Skeletal muscle tissue (tissue), 4 donors: ENCODE measurements around the gene GLB1L3. TPM values are rescaled to one million over a fixed set of nuclear protein-coding genes. Genes with fewer than 3 reads are reported as not detected.
"Not testable (repeated sequence)": the region's sequence is repeated elsewhere in the genome, so short reads cannot be mapped to it uniquely, and the experiment has no call there.

Source experiments
- H3K27ac ChIP-seq: one replicate; pipeline ENCODE4 v1.7.0; 2013; ENCODE audit warnings: mild to moderate bottlenecking, low read depth, low read length, inconsistent platforms
- H3K27me3 ChIP-seq, 3 donors: one replicate each; pipeline ENCODE4 v1.7.0; 2013; ENCODE audit warnings: low read length in 3 of 3; ENCODE audit not compliant: control insufficient read depth in 3 of 3, insufficient read depth in 3 of 3
- H3K36me3 ChIP-seq, 3 donors: one replicate each; pipeline ENCODE4 v1.7.0; 2013; ENCODE audit warnings: low read length in 3 of 3; ENCODE audit not compliant: control insufficient read depth in 3 of 3, insufficient read depth in 3 of 3
- H3K4me1 ChIP-seq, 3 donors: one replicate each; pipeline ENCODE4 v1.7.0; 2013; ENCODE audit warnings: low read length in 3 of 3, mild to moderate bottlenecking in 3 of 3; ENCODE audit not compliant: control insufficient read depth in 3 of 3, insufficient read depth in 3 of 3
- H3K4me3 ChIP-seq, 3 donors: one replicate each; pipeline ENCODE4 v1.7.0; 2013; ENCODE audit warnings: low read length in 3 of 3
- H3K9ac ChIP-seq, 3 donors: one replicate each; pipeline ENCODE4 v1.7.0; 2013; ENCODE audit warnings: low read length in 3 of 3, mild to moderate bottlenecking in 3 of 3, moderate library complexity in 2 of 3, low read depth in 1 of 3
- H3K9me3 ChIP-seq, 3 donors: one replicate each; pipeline ENCODE4 v1.7.0; 2013; ENCODE audit warnings: low read length in 3 of 3; ENCODE audit not compliant: control insufficient read depth in 3 of 3
- total RNA-seq: library from RNA; depleted of rRNA; stranded (reverse); fragments of >200 nt; gene quantifications from one replicate; pipeline ENCODE4 v1.2.3, GENCODE V29; 2014
- donor health status: Osteomylitis.

Gene GLB1L3
- total RNA-seq, 1 donor from 2014 or later, result not detected

GRCh38 chr11:134294664-134295063 is 18.5 kb downstream of the GLB1L3 start:
- no peak overlapping the region for H3K27ac ChIP-seq
- H3K4me3 ChIP-seq, result no peak overlapping the region
- no peak overlapping the region for H3K9ac ChIP-seq

DNA sequence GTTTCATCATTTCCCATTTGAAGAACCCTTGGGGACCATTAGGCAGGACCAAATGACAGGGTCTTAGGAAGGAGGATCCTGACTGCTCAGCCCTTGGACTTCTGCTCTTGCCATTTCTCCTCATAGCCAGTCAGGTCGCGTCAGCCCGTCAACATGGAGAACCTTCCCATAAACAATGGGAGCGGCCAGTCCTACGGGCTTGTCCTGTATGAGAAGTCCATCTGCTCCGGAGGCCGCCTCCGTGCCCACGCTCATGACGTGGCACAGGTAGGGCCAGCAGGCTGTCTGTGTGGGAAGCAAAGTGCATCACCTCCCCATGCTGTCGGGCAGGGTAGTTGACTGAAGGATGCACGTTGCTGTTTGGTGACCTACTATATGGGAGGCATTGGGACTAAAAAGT is 36.0 kb downstream of the GLB1L3 start:
- Histone ChIP-seq H3K9ac (no peak overlapping the region), H3K4me3 (no peak overlapping the region), H3K36me3 (no peaks in the 10 kb centered on the region), H3K27ac (no peak overlapping the region), H3K4me1 (no peaks in the 10 kb centered on the region), H3K9me3 (peaks cover 0 to 4% (median 0%) of the 10 kb centered on the region in 3 donors), H3K27me3 (peaks cover 0 to 9% (median 4%) of the 10 kb centered on the region in 3 donors)

More at GRCh38 chr11:134294664-134295063, 18.5 kb downstream of the GLB1L3 start:
- H3K27me3 ChIP-seq, result no peaks in the 10 kb centered on the region
- peaks cover 0 to 2% (median 0%) of the 10 kb centered on the region in 3 donors for H3K9me3 ChIP-seq
- H3K4me1 ChIP-seq, result no peaks in the 10 kb centered on the region
- H3K36me3 ChIP-seq, result no peaks in the 10 kb centered on the region

GRCh38 chr11:134312807-134313206 is 36.6 kb downstream of the GLB1L3 start:
- Histone ChIP-seq H3K4me1 (no peaks in the 10 kb centered on the region), H3K9me3 (peaks cover 0 to 4% (median under 1%) of the 10 kb centered on the region in 3 donors), H3K4me3 (no peak overlapping the region), H3K27me3 (peaks cover 0 to 9% (median 4%) of the 10 kb centered on the region in 3 donors), H3K9ac (no peak overlapping the region), H3K36me3 (no peaks in the 10 kb centered on the region), H3K27ac (no peak overlapping the region)

GRCh38 chr11:134313379-134313778 is 37.2 kb downstream of the GLB1L3 start:
- H3K27me3 ChIP-seq, result peaks cover 0 to 9% (median 4%) of the 10 kb centered on the region in 3 donors
- H3K9me3 ChIP-seq, result peaks cover 0 to 4% (median 4%) of the 10 kb centered on the region in 3 donors
- H3K4me3 ChIP-seq, result no peak overlapping the region
- no peak overlapping the region for H3K9ac ChIP-seq
- H3K4me1 ChIP-seq, result no peaks in the 10 kb centered on the region
- no peaks in the 10 kb centered on the region for H3K36me3 ChIP-seq
- H3K27ac ChIP-seq, result no peak overlapping the region

- Histone ChIP-seq H3K4me3 (no peak overlapping the region), H3K9ac (no peak overlapping the region), H3K4me1 (no peaks in the 10 kb centered on the region), H3K27ac (no peak overlapping the region), H3K36me3 (no peaks in the 10 kb centered on the region), H3K27me3 (peaks cover 0 to 9% (median 4%) of the 10 kb centered on the region in 3 donors), H3K9me3 (peaks cover 0 to 4% (median 4%) of the 10 kb centered on the region in 3 donors)
These were observed 37.8 kb downstream of the GLB1L3 start for GRCh38 chr11:134313821-134314607.

DNA sequence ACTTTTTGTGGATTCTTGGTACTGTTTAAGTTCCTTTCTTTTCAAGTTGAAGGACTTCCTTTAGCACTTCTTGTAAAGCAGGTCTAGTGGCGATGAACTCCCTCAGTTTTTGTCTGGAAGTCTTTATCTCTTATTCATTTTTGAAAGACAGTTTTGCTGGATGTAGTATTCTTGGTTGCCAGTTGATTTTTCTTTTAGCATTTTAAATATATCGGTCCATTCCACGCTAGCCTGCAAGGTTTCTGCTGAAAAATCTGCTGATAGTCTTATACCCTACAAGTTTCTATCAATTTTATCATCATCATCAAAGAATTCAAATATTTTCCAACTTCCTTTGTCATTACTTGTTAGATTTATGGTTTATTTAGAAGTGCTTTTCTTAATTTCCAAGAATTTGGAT is 40.9 kb downstream of the GLB1L3 start:
- Histone ChIP-seq H3K9ac (no peak overlapping the region), H3K4me1 (no peaks in the 10 kb centered on the region), H3K4me3 (no peak overlapping the region), H3K27ac (no peak overlapping the region), H3K27me3 (peaks cover 0 to 6% (median 0%) of the 10 kb centered on the region in 3 donors), H3K36me3 (no peaks in the 10 kb centered on the region), H3K9me3 (peaks cover 0 to 6% (median 4%) of the 10 kb centered on the region in 3 donors)

DNA sequence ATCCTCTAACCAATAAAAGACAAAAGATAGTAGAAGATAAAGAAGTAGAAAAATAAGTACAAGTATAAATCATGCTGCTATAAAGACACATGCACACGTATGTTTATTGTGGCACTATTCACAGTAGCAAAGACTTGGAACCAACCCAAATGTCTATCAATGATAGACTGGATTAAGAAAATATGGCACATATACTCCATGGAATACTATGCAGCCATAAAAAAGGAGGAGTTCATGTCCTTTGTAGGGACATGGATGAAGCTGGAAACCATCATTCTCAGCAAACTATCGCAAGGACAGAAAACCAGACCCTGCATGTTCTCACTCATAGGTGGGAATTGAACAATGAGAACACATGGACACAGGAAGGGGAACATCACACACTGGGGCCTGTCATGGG is 45.2 kb downstream of the GLB1L3 start:
- H3K27me3 ChIP-seq, H3K4me3 ChIP-seq, H3K4me1 ChIP-seq, H3K9me3 ChIP-seq, H3K36me3 ChIP-seq, H3K27ac ChIP-seq, H3K9ac ChIP-seq: not testable (repeated sequence)

DNA sequence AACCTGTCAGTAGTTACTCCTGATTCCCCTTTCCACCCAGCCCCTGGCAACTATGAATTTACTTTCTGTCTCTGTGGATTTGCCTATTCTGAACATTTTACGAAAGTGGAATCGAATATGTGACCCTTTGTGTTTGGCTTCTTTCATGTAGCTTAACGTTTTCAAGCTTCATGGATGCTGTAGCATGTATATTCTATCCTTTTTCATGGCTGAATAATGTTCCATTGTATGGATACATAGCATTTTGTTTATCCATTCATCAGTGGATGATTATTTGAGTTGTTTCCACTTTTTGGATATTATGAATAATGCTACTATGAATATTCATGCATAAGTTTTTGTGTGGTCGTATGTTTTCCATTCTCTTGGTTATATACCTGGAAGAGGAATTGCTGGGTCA is 46.4 kb downstream of the GLB1L3 start:
- Histone ChIP-seq H3K4me1 (no peaks in the 10 kb centered on the region), H3K4me3 (no peak overlapping the region), H3K27ac (no peak overlapping the region), H3K9ac (no peak overlapping the region), H3K9me3 (peaks cover 0 to 5% (median 2%) of the 10 kb centered on the region in 3 donors), H3K36me3 (no peaks in the 10 kb centered on the region), H3K27me3 (no peaks in the 10 kb centered on the region)

DNA sequence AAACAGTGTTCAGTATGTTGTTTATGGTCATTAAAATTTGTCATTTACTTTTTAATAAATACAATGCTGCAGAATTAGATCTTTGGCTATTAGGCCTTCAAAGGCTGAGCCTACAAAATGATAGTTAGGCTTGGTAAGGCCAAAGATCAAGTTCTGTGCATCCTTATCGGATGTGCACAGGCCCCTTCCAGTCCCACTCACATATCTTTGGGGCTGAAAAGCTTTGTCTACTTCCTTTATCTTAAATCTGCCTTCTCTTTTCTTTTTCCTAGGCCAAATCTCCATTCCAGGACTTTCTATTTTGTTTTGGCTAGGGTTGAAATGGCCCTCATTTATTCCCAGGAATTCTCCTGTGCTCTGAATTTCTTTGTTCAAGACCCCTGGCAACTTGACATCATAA is 52.3 kb downstream of the GLB1L3 start:
- H3K4me1 ChIP-seq, result peaks cover 4 to 19% (median 8%) of the 10 kb centered on the region in 3 donors
- H3K36me3 ChIP-seq, result no peaks in the 10 kb centered on the region
- H3K4me3 ChIP-seq, result no peak overlapping the region
- peaks cover 0 to 10% (median 0%) of the 10 kb centered on the region in 3 donors for H3K27me3 ChIP-seq
- no peak overlapping the region for H3K9ac ChIP-seq
- H3K9me3 ChIP-seq, result no peaks in the 10 kb centered on the region
- H3K27ac ChIP-seq, result no peak overlapping the region

DNA sequence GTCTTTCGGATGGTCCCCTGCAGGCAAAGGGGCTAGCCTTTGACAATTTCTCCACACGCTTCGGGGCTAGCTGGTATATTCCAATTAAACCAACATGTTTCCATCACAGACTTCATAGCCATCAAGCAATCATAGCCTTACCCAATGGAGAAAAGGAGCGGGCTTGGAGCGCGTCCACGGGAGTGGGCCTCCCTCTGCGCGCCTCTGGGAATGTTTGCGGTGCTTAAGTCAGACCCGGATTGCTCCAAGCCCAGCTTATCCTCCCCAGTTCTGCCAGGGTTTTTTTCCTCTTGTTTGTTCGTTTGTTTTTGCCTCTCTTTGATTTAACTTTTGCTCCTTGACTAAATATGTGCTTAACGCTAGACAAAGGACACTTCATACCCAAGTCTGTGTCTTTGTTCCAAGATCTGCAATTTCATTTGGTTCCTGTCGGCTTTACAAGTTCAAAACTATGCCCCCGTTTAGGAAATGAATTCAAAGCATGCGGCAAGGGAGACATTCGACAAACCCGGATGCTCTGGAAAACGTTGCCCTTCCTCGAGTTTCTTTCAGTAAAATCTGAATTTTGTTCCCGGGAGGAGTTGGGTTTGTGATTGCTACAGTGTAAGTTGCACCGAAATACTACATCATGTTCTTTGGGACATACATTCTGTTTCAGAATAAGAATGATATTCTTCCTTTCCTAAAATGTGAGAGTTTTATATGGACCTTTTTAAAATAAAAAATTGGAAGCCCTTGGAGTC is 54.6 kb downstream of the GLB1L3 start:
- H3K4me3 ChIP-seq, result peak overlapping the region in 2 of 3 donors; percentile 54 to 63
- peak overlapping the region in 2 of 3 donors; percentile 19 to 34 for H3K9ac ChIP-seq
- no peaks in the 10 kb centered on the region for H3K36me3 ChIP-seq
- peaks cover 4 to 19% (median 8%) of the 10 kb centered on the region in 3 donors for H3K4me1 ChIP-seq
- peaks cover 0 to 13% (median 0%) of the 10 kb centered on the region in 3 donors for H3K27me3 ChIP-seq
- no peaks in the 10 kb centered on the region for H3K9me3 ChIP-seq
- no peak overlapping the region for H3K27ac ChIP-seq
